Endothelial cell of umbilical vein (primary cell): ENCODE results near the gene RBM17. TPM values are rescaled to one million over a fixed set of nuclear protein-coding genes. Genes with fewer than 3 reads are reported as not detected.

Source experiments
- BruUV-seq: library from RNA; stranded (reverse); fragments of 400-500 nt; replicated peaks from 2 replicates; lab custom pipeline; 2021; lab: Mats Ljungman, UMichigan
- CTCF ChIA-PET: fragments of 300-600, 350-600 bp; sonication (Branson Sonifier 250); formaldehyde crosslinking; loops from one replicate; lab custom pipeline; 2021; ENCODE audit warnings: antibody characterized with exemption, inconsistent platforms; lab: Charles Lee
- POLR2A ChIA-PET: fragments of 300-600, 350-600 bp; sonication (Branson Sonifier 250); formaldehyde crosslinking; loops from one replicate; lab custom pipeline; 2021; ENCODE audit warnings: antibody characterized with exemption, inconsistent platforms; lab: Charles Lee
- DNase-seq: peaks from one replicate; pipeline ENCODE4 v3.0.0-alpha.2; 2011; ENCODE audit warnings: low read depth, low spot score
- FAIRE-seq: peaks from 2 replicates; lab custom pipeline; 2011; peaks lifted over from hg19 to GRCh38; lab: Jason Lieb, UNC
- H2AFZ ChIP-seq: 2 replicates; pipeline ENCODE4 v1.6.0; 2012; ENCODE audit warnings: low read depth, low read length, control low read depth, inconsistent platforms
- H3K27ac ChIP-seq: 2 replicates; pipeline ENCODE4 v1.5.1; 2011; ENCODE audit warnings: low read depth, mild to moderate bottlenecking, control low read depth, low read length, moderate library complexity; ENCODE audit not compliant: insufficient read depth
- H3K27me3 ChIP-seq, 2 experiments: 2 replicates each; pipeline versions ENCODE4 v1.6.0 to v1.6.1; 2011; ENCODE audit warnings: low read length in 2 of 2, mixed read lengths in 1 of 2; ENCODE audit not compliant: control insufficient read depth in 2 of 2, insufficient read depth in 2 of 2
- H3K36me3 ChIP-seq, 2 experiments: 2 replicates in 1 of 2; 3 replicates in 1 of 2; pipeline ENCODE4 v1.5.1; 2011; ENCODE audit warnings: low read length in 2 of 2, mild to moderate bottlenecking in 1 of 2, moderate library complexity in 1 of 2; ENCODE audit not compliant: control insufficient read depth in 2 of 2, insufficient read depth in 2 of 2; ENCODE audit errors: extremely low read depth in 1 of 2
- H3K4me1 ChIP-seq: 3 replicates; pipeline ENCODE4 v1.5.1; 2011; ENCODE audit warnings: mild to moderate bottlenecking, low read length; ENCODE audit not compliant: control insufficient read depth, insufficient read depth; ENCODE audit errors: extremely low read depth
- H3K4me2 ChIP-seq: 2 replicates; pipeline ENCODE4 v1.6.1; 2011; ENCODE audit warnings: low read length, control low read depth, mixed read lengths; ENCODE audit not compliant: insufficient read depth
- H3K4me3 ChIP-seq, 3 experiments: fragments of 200-600 bp in 1 of 3; sonication (generic), shearing (Covaris generic) in 1 of 3; replicated peaks in 1 of 3; 2 replicates each; pipeline ENCODE4 v1.5.1; 2011 to 2016; ENCODE audit warnings: control low read depth in 3 of 3, low read length in 3 of 3, mild to moderate bottlenecking in 2 of 3, inconsistent platforms in 1 of 3, low read depth in 1 of 3, moderate library complexity in 1 of 3; ENCODE audit not compliant: insufficient read depth in 1 of 3
- H3K79me2 ChIP-seq: 2 replicates; pipeline ENCODE4 v1.6.0; 2012; ENCODE audit warnings: low read length, inconsistent platforms; ENCODE audit not compliant: control insufficient read depth, insufficient read depth
- H3K9ac ChIP-seq: replicated peaks from 2 replicates; pipeline ENCODE3; 2011; ENCODE audit warnings: low read length, control low read depth; ENCODE audit not compliant: insufficient read depth; ENCODE audit errors: extremely low read depth
- H3K9me1 ChIP-seq: replicated peaks from 3 replicates; pipeline ENCODE4 v1.6.0; 2011; ENCODE audit warnings: mild to moderate bottlenecking, low read length; ENCODE audit not compliant: control insufficient read depth, insufficient read depth; ENCODE audit errors: extremely low read depth
- H3K9me3 ChIP-seq: replicated peaks from 2 replicates; pipeline ENCODE4 v1.5.1; 2012; ENCODE audit warnings: low read length, inconsistent platforms; ENCODE audit not compliant: control insufficient read depth, insufficient read depth
- H4K20me1 ChIP-seq: replicated peaks from 2 replicates; pipeline ENCODE3; 2011; ENCODE audit warnings: mild to moderate bottlenecking, low read length; ENCODE audit not compliant: control insufficient read depth, insufficient read depth; ENCODE audit errors: extremely low read depth
- EZH2 ChIP-seq: IDR thresholded peaks from 2 replicates; pipeline ENCODE4 v1.6.1; 2012; ENCODE audit warnings: borderline replicate concordance, low read depth, mild to moderate bottlenecking, moderate library complexity, low read length, inconsistent platforms; ENCODE audit not compliant: severe bottlenecking
- FOS ChIP-seq: IDR thresholded peaks from 2 replicates; pipeline ENCODE4 v1.6.1; 2011; ENCODE audit warnings: mild to moderate bottlenecking, low read length, moderate library complexity, borderline replicate concordance; ENCODE audit not compliant: insufficient read depth
- GATA2 ChIP-seq: IDR thresholded peaks from 2 replicates; pipeline ENCODE4 v1.7.0; 2011; ENCODE audit warnings: low read depth, mild to moderate bottlenecking, moderate library complexity, mixed read lengths, low read length; ENCODE audit not compliant: insufficient read length, insufficient read depth
- JUN ChIP-seq: IDR thresholded peaks from 2 replicates; pipeline ENCODE4 v1.6.1; 2011; ENCODE audit warnings: borderline replicate concordance, low read depth; ENCODE audit not compliant: insufficient read length, insufficient read depth
- MYC ChIP-seq: IDR thresholded peaks from one replicate; pipeline ENCODE4 v1.6.1; 2011; ENCODE audit warnings: mild to moderate bottlenecking, low read depth, low read length
- POLR2A ChIP-seq: IDR thresholded peaks from 2 replicates; pipeline ENCODE4 v1.6.1; 2012; ENCODE audit warnings: low read depth, mild to moderate bottlenecking, control low read depth, low read length
- POLR2AphosphoS5 ChIP-seq: IDR thresholded peaks from 2 replicates; pipeline ENCODE4 v1.6.1; 2012; ENCODE audit warnings: low read depth, mild to moderate bottlenecking, control low read depth, low read length, moderate library complexity; ENCODE audit not compliant: insufficient read depth
- dilution Hi-C: fragments of 300-500 bp; cut with MboI; formaldehyde crosslinking; loops from one replicate; pipeline ENCODE4 v1.15.0; 2019; ENCODE audit warnings: low sequenced_read_pairs; ENCODE audit not compliant: extremely low pct_ligation_motif_present
- intact Hi-C: fragments of 100-400 bp; cut with micrococcal nuclease; formaldehyde crosslinking; loops from one replicate; pipeline ENCODE4 v1.10.0; 2022
- polyA plus RNA-seq, 4 experiments: library from polyadenylated mRNA; depleted of rRNA in 3 of 4; stranded (reverse) in 3 of 4; unstranded in 1 of 4; fragments of >200 nt; gene quantifications; 2 replicates each; pipeline versions ENCODE4 v1.2.1 to v1.2.3, GENCODE V29; 2011 to 2012; ENCODE audit warnings: missing spikeins in 1 of 4
- total RNA-seq: library from RNA; stranded (reverse); gene quantifications from 2 replicates; pipeline ENCODE4 v1.2.3, GENCODE V29; 2021
- TF ChIP-seq, protein P1 (sequence below), 2 donors: IDR thresholded peaks; 1 replicate in 1 of 2; 2 replicates in 1 of 2; pipeline ENCODE4 v1.5.1; 2011; ENCODE audit warnings: low read length in 2 of 2, mild to moderate bottlenecking in 2 of 2, moderate library complexity in 2 of 2, control low read depth in 1 of 2, inconsistent platforms in 1 of 2, low read depth in 1 of 2; ENCODE audit not compliant: insufficient read depth in 1 of 2; ENCODE audit errors: extremely low read depth in 1 of 2
- TF ChIP-seq, protein P2 (sequence below): IDR thresholded peaks from 2 replicates; pipeline ENCODE4 v1.6.1; 2011; ENCODE audit not compliant: insufficient read depth, insufficient read length

RBM17 gene
- total and polyA plus RNA-seq, 2 donors (not counting 3 experiments of a cell fraction or from before 2014, with no cell fraction given) = 23.1 to 148 TPM

DNA sequence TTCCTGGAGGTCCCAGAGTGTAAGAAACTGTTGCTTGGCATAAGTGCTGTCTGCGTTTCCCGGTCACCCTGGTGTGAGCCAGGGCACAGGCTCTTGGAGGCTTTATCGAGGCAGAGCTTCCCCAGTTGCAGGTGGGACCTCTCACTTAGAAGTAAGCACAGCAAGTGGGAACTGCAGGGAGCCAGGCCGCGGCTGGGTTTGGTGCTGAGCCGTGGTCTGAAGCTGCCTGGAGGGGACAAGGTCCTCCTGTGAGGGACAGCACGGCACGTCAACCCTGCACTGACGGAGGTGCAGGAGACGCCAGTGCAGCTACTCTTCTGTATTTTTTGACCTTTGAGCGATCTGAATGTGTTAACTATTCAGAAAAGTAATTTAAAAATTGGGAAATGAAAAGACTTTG is 58.1 kb downstream of the RBM17 start:
- Histone ChIP-seq H3K27ac (no peak overlapping the region), H3K27me3 (no peaks in the 10 kb centered on the region), H3K4me1 (peaks cover 14% of the 10 kb centered on the region), H3K4me3 (no peak overlapping the region), H4K20me1 (no peaks in the 10 kb centered on the region), H3K9me3 (no peaks in the 10 kb centered on the region), H3K36me3 (no peaks in the 10 kb centered on the region), H3K79me2 (peaks cover 38% of the 10 kb centered on the region), H3K4me2 (no peak overlapping the region), H3K9me1 (no peaks in the 10 kb centered on the region), H3K9ac (no peak overlapping the region), H2AFZ (no peak overlapping the region)
- BruUV-seq = no TSS peak
- CTCF ChIA-PET = interaction anchor here (0.9 to 2.0 kb wide), 3 partner anchors 56 to 255 kb away, joined by 3 to 8 read pairs (median 4); partner anchors contain the start of gene PFKFB3
- intact Hi-C loops (no loop called here), dilution Hi-C loops (no loop called here)
- FAIRE-seq (no peak), DNase-seq (no peak)
- TF ChIP-seq MYC (no peak), GATA2 (no peak), EZH2 (no peak)
- TF ChIP-seq, protein P1, sequence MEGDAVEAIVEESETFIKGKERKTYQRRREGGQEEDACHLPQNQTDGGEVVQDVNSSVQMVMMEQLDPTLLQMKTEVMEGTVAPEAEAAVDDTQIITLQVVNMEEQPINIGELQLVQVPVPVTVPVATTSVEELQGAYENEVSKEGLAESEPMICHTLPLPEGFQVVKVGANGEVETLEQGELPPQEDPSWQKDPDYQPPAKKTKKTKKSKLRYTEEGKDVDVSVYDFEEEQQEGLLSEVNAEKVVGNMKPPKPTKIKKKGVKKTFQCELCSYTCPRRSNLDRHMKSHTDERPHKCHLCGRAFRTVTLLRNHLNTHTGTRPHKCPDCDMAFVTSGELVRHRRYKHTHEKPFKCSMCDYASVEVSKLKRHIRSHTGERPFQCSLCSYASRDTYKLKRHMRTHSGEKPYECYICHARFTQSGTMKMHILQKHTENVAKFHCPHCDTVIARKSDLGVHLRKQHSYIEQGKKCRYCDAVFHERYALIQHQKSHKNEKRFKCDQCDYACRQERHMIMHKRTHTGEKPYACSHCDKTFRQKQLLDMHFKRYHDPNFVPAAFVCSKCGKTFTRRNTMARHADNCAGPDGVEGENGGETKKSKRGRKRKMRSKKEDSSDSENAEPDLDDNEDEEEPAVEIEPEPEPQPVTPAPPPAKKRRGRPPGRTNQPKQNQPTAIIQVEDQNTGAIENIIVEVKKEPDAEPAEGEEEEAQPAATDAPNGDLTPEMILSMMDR (IDR thresholded peaks at IDR 0.05; ENCODE audit: extremely low read depth in 1 of 2, insufficient read depth in 1 of 2, low read depth in 1 of 2, low read length in 2 of 2) = no peak
- POLR2A ChIA-PET = no interaction called here

DNA sequence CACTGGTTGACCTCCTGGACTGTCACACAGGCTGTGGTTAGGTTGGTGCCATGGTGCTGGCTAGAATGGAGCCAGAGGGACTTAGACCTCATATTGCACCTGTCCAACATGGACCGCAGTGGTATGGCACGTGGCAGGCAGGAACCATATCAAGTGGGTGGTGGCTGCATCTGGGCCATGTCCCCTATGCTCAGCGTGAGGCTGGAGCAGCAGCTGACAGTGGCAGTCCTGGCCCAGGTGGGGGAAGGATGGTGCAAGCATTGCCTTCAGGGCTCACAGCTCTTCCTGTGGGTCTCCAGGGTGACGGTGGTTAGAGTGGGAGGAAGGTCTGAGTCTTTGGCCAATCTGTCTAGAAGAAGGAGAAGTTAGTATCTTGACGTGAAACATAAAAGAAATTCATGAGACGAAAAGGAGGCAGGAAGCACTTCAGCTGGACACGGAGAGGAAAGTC is 59.4 kb downstream of the RBM17 start:
- H3K27ac ChIP-seq = no peak overlapping the region
- DNase-seq (no peak), FAIRE-seq (no peak)
- dilution Hi-C loops = no loop called here
- CTCF ChIA-PET = interaction anchor here (1.2 to 2.0 kb wide), 2 partner anchors 12 to 55 kb away, joined by 4 to 8 read pairs; partner anchors contain the start of gene PFKFB3
- peaks cover 15% of the 10 kb centered on the region for H3K4me1 ChIP-seq
- peaks cover 49% of the 10 kb centered on the region for H3K79me2 ChIP-seq
- H3K36me3 ChIP-seq = no peaks in the 10 kb centered on the region
- no peak overlapping the region for H3K9ac ChIP-seq
- no peaks in the 10 kb centered on the region for H3K27me3 ChIP-seq
- H2AFZ ChIP-seq = no peak overlapping the region
- H3K9me1 ChIP-seq = no peaks in the 10 kb centered on the region
- no peaks in the 10 kb centered on the region for H4K20me1 ChIP-seq
- POLR2A ChIA-PET = no interaction called here
- TF ChIP-seq POLR2A (no peak), EZH2 (no peak), FOS (no peak), GATA2 (no peak), POLR2AphosphoS5 (no peak), JUN (no peak), MYC (no peak)
- TF ChIP-seq, protein P1 (IDR thresholded peaks at IDR 0.05; ENCODE audit: extremely low read depth in 1 of 2, insufficient read depth in 1 of 2, low read depth in 1 of 2, low read length in 2 of 2) = no peak
- TF ChIP-seq, protein P2, sequence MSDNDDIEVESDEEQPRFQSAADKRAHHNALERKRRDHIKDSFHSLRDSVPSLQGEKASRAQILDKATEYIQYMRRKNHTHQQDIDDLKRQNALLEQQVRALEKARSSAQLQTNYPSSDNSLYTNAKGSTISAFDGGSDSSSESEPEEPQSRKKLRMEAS = no peak
- no peak overlapping the region for H3K4me3 ChIP-seq
- intact Hi-C loops = no loop called here
- no peak overlapping the region for H3K4me2 ChIP-seq
- no TSS peak for BruUV-seq
- H3K9me3 ChIP-seq = no peaks in the 10 kb centered on the region
